DND-41 (cell line): ENCODE results near the gene TCF7L1.

ENCODE experiments used
- ATAC-seq: fragments of 200-7000 bp; cut with Tn5 transposase; 3 replicates; pipeline ENCODE4 v1.9.1; 2021; ENCODE audit warnings: low read depth; ENCODE audit not compliant: insufficient read depth
- DNase-seq: peaks from one replicate; pipeline ENCODE4 v3.0.0-alpha.2; 2020
- H2AFZ ChIP-seq: 2 replicates; pipeline ENCODE4 v1.6.0; 2012; ENCODE audit warnings: low read depth, low read length
- H3K27ac ChIP-seq: 2 replicates; pipeline ENCODE4 v1.5.1; 2012; ENCODE audit warnings: low read length, inconsistent platforms
- H3K27me3 ChIP-seq: fragments of 200-600 bp; sonication (generic); 2 replicates; pipeline ENCODE4 v1.6.0; 2012; ENCODE audit warnings: low read length, mild to moderate bottlenecking, inconsistent platforms; ENCODE audit not compliant: insufficient read depth, poor library complexity
- H3K36me3 ChIP-seq: 2 replicates; pipeline ENCODE4 v1.5.1; 2012; ENCODE audit warnings: low read length, inconsistent platforms; ENCODE audit not compliant: insufficient read depth
- H3K4me1 ChIP-seq: 2 replicates; pipeline ENCODE4 v1.5.1; 2012; ENCODE audit warnings: mild to moderate bottlenecking, low read length; ENCODE audit not compliant: insufficient read depth
- H3K4me2 ChIP-seq: 2 replicates; pipeline ENCODE4 v1.6.0; 2012; ENCODE audit warnings: mild to moderate bottlenecking, moderate library complexity, low read length, inconsistent platforms; ENCODE audit not compliant: insufficient read depth
- H3K4me3 ChIP-seq, 2 experiments: fragments of 200-600 bp in 1 of 2; shearing (Covaris generic) in 1 of 2; 2 replicates each; pipeline ENCODE4 v1.5.1; 2012 to 2016; ENCODE audit warnings: inconsistent platforms in 2 of 2, low read length in 2 of 2, mild to moderate bottlenecking in 2 of 2, low read depth in 1 of 2, moderate library complexity in 1 of 2
- H3K79me2 ChIP-seq: 2 replicates; pipeline ENCODE4 v1.6.0; 2012; ENCODE audit warnings: low read length, inconsistent platforms; ENCODE audit not compliant: insufficient read depth
- H3K9ac ChIP-seq: 2 replicates; pipeline ENCODE4 v1.6.0; 2012; ENCODE audit warnings: low read depth, mild to moderate bottlenecking, inconsistent platforms, low read length, moderate library complexity
- H3K9me3 ChIP-seq: 2 replicates; pipeline ENCODE4 v1.5.1; 2012; ENCODE audit warnings: low read length, moderate library complexity, mild to moderate bottlenecking, inconsistent platforms; ENCODE audit not compliant: insufficient read depth, severe bottlenecking
- H4K20me1 ChIP-seq: 2 replicates; pipeline ENCODE4 v1.6.0; 2012; ENCODE audit warnings: low read length; ENCODE audit not compliant: insufficient read depth
- EZH2 ChIP-seq: IDR thresholded peaks from 3 replicates; pipeline ENCODE4 v1.6.1; 2012; ENCODE audit warnings: borderline replicate concordance, low read depth, mild to moderate bottlenecking, moderate library complexity, low read length, inconsistent platforms; ENCODE audit not compliant: severe bottlenecking
- TF ChIP-seq, protein P1 (sequence below): IDR thresholded peaks from 2 replicates; pipeline ENCODE4 v1.5.1; 2012; ENCODE audit warnings: borderline replicate concordance, low read length, moderate library complexity, mild to moderate bottlenecking; ENCODE audit not compliant: poor library complexity, severe bottlenecking; ENCODE audit errors: extremely low read depth

Gene TCF7L1

GRCh38 chr2:85088921-85089320 lies 44.3 kb upstream of the TCF7L1 start:
- TF ChIP-seq, protein P1, sequence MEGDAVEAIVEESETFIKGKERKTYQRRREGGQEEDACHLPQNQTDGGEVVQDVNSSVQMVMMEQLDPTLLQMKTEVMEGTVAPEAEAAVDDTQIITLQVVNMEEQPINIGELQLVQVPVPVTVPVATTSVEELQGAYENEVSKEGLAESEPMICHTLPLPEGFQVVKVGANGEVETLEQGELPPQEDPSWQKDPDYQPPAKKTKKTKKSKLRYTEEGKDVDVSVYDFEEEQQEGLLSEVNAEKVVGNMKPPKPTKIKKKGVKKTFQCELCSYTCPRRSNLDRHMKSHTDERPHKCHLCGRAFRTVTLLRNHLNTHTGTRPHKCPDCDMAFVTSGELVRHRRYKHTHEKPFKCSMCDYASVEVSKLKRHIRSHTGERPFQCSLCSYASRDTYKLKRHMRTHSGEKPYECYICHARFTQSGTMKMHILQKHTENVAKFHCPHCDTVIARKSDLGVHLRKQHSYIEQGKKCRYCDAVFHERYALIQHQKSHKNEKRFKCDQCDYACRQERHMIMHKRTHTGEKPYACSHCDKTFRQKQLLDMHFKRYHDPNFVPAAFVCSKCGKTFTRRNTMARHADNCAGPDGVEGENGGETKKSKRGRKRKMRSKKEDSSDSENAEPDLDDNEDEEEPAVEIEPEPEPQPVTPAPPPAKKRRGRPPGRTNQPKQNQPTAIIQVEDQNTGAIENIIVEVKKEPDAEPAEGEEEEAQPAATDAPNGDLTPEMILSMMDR, result no peak
- TF ChIP-seq EZH2, result no peak
- H3K4me2 ChIP-seq, result no peak overlapping the region
- no peaks in the 10 kb centered on the region for H3K4me1 ChIP-seq
- no peaks in the 10 kb centered on the region for H3K27me3 ChIP-seq
- ATAC-seq (no peak), DNase-seq (no peak)
- no peaks in the 10 kb centered on the region for H3K79me2 ChIP-seq
- no peaks in the 10 kb centered on the region for H3K9me3 ChIP-seq
- no peaks in the 10 kb centered on the region for H3K36me3 ChIP-seq
- H3K9ac ChIP-seq, result no peak overlapping the region
- H2AFZ ChIP-seq, result no peak overlapping the region
- no peak overlapping the region for H3K4me3 ChIP-seq
- H3K27ac ChIP-seq, result no peak overlapping the region
- no peaks in the 10 kb centered on the region for H4K20me1 ChIP-seq

DNA sequence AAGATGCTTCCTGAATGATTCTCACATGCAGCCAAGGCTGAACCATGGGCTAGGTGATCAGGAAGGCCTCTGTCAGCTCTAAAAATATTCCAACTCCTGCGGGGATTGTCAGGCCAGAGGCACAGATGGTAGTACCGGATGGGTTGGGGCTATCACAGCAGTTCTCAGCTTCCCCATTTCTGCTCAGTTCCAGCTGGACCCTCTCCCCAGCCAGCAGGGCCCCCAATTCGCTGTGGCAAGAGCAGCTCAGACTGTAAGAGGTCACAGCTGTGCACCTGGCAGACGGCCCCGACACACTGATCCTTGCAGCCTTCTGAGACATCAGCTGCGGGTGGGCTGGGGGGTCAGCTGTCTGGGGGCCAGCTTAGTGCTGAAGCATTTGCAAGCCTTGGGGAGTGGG lies 43.6 kb upstream of the TCF7L1 start:
- Histone ChIP-seq H3K4me3 (no peak overlapping the region), H3K27me3 (no peaks in the 10 kb centered on the region), H3K36me3 (no peaks in the 10 kb centered on the region), H3K27ac (no peak overlapping the region), H3K9me3 (no peaks in the 10 kb centered on the region), H3K4me1 (no peaks in the 10 kb centered on the region), H3K9ac (no peak overlapping the region), H3K4me2 (no peak overlapping the region), H4K20me1 (no peaks in the 10 kb centered on the region), H3K79me2 (no peaks in the 10 kb centered on the region), H2AFZ (no peak overlapping the region)
- TF ChIP-seq, protein P1, result no peak
- no peak for TF ChIP-seq EZH2
- no peak for ATAC-seq
- DNase-seq, result no peak

- Histone ChIP-seq H3K4me3 (no peak overlapping the region), H4K20me1 (no peaks in the 10 kb centered on the region), H3K9me3 (no peaks in the 10 kb centered on the region), H3K9ac (no peak overlapping the region), H3K4me2 (no peak overlapping the region), H2AFZ (no peak overlapping the region), H3K4me1 (no peaks in the 10 kb centered on the region), H3K79me2 (no peaks in the 10 kb centered on the region), H3K27ac (no peak overlapping the region), H3K36me3 (no peaks in the 10 kb centered on the region), H3K27me3 (no peaks in the 10 kb centered on the region)
- ATAC-seq (no peak), DNase-seq (no peak)
- TF ChIP-seq, protein P1, result no peak
- no peak for TF ChIP-seq EZH2
These were observed 41.4 kb upstream of the TCF7L1 start for GRCh38 chr2:85091838-85092237.

GRCh38 chr2:85095094-85095493 lies 38.1 kb upstream of the TCF7L1 start:
- Histone ChIP-seq H3K4me3 (no peak overlapping the region), H4K20me1 (no peaks in the 10 kb centered on the region), H3K4me2 (no peak overlapping the region), H2AFZ (no peak overlapping the region), H3K27me3 (no peaks in the 10 kb centered on the region), H3K36me3 (no peaks in the 10 kb centered on the region), H3K79me2 (no peaks in the 10 kb centered on the region), H3K4me1 (no peaks in the 10 kb centered on the region), H3K27ac (no peak overlapping the region), H3K9ac (no peak overlapping the region), H3K9me3 (no peaks in the 10 kb centered on the region)
- ATAC-seq, result no peak
- TF ChIP-seq, protein P1, result no peak
- TF ChIP-seq EZH2, result no peak
- no peak for DNase-seq
